Smooth muscle cell of bladder (primary cell): ENCODE results near the gene FRRS1. TPM values are rescaled to one million over a fixed set of nuclear protein-coding genes. Genes with fewer than 3 reads are reported as not detected.

Experiments
- total RNA-seq: library from RNA; depleted of rRNA; stranded (reverse); fragments of >200 nt; gene quantifications from 2 replicates; pipeline ENCODE4 v1.2.3, GENCODE V29; 2014

Gene FRRS1
- 23.8 and 31.7 TPM in 2 replicates for total RNA-seq

GRCh38 chr1:99766378-99766800 is at the start of gene FRRS1:
Gene FRRS1, minus strand, starts transcription at chr1:99766635. Its CDS starts 17,867 bp downstream, at chr1:99748768.

Other genes starting within 250 kb of the FRRS1 start
- gene PALMD, start 120.5 kb downstream of the FRRS1 start, total RNA-seq, result 0.46 and 0.85 TPM in 2 replicates
- gene AGL, start 83.7 kb upstream of the FRRS1 start, total RNA-seq, result 8.5 and 11.3 TPM in 2 replicates
- gene SLC35A3, start 203.4 kb upstream of the FRRS1 start, total RNA-seq, result 15.1 and 17.2 TPM in 2 replicates